Hepatocyte (in vitro differentiated cells): ENCODE results near the gene LRCH1.

Experiments
- CTCF ChIP-seq: fragments of 200-600 bp; sonication (generic); IDR thresholded peaks from 2 replicates; pipeline ENCODE4 v1.5.1; 2016; ENCODE audit warnings: antibody characterized with exemption, mild to moderate bottlenecking; ENCODE audit not compliant: poor library complexity
- EZH2phosphoT487 ChIP-seq: fragments of 200-600 bp; sonication (generic); IDR thresholded peaks from one replicate; pipeline ENCODE4 v1.6.1; 2018; ENCODE audit warnings: antibody characterized with exemption, mild to moderate bottlenecking, low read depth, moderate library complexity; ENCODE audit not compliant: unreplicated experiment, severe bottlenecking

- no peak for TF ChIP-seq CTCF
- no peak for TF ChIP-seq EZH2phosphoT487
These were observed 220.6 kb downstream of the LRCH1 start for GRCh38 chr13:46773541-46773940.
